SW480 (cell line): ENCODE results near the gene CRTAP.
A peak's percentile ranks its signal among the peaks of the same experiment; 100 is the strongest.
"Not testable (repeated sequence)": the region's sequence is repeated elsewhere in the genome, so short reads cannot be mapped to it uniquely, and the experiment has no call there.

Experiments
- DNase-seq: peaks from one replicate; pipeline ENCODE4 v3.0.0-alpha.2; 2016; ENCODE audit warnings: low spot score

CRTAP gene

DNA sequence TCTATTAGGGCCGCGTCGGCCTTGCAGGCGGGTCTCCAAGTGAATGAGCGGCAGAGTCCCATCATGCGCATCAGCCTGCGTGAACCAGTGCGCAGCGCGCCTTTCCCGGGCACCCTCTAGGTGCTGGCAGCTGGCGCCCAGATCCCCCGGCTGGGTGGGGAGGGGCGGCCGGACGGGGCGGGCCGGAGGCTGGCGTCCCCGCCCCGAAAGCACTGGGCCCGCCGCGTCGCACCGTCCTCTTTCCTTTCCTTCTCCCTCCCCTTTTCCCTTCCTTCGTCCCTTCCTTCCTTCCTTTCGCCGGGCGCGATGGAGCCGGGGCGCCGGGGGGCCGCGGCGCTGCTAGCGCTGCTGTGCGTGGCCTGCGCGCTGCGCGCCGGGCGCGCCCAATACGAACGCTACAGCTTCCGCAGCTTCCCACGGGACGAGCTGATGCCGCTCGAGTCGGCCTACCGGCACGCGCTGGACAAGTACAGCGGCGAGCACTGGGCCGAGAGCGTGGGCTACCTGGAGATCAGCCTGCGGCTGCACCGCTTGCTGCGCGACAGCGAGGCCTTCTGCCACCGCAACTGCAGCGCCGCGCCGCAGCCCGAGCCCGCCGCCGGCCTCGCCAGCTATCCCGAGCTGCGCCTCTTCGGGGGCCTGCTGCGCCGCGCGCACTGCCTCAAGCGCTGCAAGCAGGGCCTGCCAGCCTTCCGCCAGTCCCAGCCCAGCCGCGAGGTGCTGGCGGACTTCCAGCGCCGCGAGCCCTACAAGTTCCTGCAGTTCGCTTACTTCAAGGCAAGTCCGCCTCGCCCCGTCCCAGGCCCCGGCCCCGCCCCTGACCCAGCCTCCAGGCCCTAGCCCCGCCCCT, at the start of gene CRTAP:
Gene CRTAP, plus strand, starts transcription at position 243 of the 850 bp plus-strand sequence. Its CDS starts 64 bp downstream, at position 307.
- DNase-seq: peak; percentile 93

DNA sequence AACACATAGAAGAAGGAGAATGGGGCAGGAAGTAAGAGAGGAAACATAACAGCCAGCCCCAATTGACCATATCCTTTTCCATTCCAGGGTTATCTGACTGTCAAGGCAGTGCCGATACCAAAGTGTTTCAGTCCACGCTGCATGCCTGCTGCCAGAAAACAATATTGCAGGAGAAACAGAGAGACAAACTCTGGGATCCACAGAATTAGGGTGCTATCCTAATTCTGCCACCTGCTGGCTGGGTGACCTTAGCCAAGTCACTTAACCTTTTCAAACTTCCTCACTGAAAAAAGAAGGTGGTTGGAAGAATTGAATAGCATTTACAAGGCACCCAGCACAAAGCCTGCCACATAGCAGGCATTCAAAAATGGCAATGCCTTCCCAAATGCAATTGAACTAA, 48.9 kb upstream of the CRTAP start:
- no peak for DNase-seq

DNA sequence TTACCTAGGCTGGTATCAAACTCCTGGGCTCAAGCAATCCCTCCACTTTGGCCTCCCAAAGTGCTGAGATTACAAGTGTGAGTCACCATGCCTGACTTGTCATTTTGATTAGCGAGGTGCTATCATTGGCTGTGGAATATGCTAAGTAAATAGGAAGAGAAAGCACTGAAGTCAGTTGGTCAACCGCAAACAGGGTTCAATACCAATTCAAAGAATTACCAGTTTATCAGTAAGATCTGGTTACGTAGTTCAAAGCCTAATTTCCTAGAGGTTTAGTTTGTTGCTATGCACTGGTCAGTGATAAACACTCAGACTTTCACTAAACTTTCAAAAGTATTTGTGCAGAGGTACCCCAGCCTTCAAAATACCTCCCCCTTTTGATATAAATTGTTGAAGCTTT, 46.3 kb upstream of the CRTAP start:
- DNase-seq: peak; percentile 7

DNA sequence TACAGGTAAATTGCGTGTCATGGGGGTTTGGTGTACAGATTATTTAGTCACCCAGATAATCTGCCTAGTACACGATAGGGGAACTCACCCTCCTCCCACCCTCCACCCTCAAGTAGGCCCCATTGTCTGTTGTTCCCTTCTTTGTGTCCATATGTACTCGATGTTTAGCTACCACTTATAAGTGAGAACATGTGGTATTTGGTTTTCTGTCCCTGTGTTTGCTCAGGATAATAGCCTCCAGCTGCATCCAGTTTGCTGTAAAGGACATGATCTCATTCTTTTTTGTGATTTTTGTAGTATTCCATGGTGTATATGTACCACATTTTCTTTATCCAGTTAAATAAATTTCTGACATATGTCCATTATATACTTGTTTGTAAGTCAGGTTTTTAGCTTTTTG, 44.0 kb upstream of the CRTAP start:
- not testable (repeated sequence) for DNase-seq

DNA sequence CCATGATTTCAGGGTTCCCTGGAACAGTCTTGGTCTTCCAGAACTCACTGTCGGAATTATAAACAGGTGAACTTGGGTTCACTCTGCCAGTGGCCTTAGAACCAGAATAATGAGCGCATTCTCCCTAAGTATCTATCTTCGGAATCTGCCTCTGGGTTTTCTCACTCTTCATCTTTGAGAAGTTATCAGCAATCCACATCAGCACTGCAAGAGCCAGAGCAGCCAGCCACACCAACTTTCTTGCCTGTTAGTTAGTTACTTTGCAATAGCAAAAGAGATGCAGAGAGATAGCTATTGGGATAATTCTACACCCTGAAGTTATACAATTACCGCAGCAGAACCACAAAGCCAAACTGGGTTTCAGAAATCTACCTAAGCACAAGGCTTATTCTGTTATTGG, 42.6 kb upstream of the CRTAP start:
- no peak for DNase-seq

- no peak for DNase-seq
Measured at GRCh38 chr3:33071946-33072345, 41.9 kb upstream of the CRTAP start.

- peak; percentile 58 for DNase-seq
Measured at GRCh38 chr3:33074217-33075067, 39.4 kb upstream of the CRTAP start.

GRCh38 chr3:33075995-33076394, 37.8 kb upstream of the CRTAP start:
- no peak for DNase-seq

DNA sequence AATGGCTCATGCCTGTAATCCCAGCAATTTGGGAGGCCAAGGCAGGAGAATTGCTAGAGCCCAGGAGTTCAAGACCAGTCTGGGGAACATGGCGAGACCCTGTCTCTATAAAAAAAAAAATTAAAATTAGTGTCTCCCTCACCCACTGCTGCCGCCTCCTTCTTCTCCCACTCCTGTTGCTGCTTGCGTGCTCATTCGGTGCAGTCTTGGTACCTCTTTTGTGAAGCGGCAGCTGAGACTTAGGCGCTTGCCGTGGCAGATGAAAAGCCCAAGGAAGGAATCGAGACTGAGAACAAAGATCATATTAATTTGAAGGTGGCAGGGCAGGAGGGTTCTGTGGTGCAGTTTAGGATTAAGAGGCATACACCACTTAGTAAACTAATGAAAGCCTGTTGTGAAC, 36.9 kb upstream of the CRTAP start:
- DNase-seq: no peak

DNA sequence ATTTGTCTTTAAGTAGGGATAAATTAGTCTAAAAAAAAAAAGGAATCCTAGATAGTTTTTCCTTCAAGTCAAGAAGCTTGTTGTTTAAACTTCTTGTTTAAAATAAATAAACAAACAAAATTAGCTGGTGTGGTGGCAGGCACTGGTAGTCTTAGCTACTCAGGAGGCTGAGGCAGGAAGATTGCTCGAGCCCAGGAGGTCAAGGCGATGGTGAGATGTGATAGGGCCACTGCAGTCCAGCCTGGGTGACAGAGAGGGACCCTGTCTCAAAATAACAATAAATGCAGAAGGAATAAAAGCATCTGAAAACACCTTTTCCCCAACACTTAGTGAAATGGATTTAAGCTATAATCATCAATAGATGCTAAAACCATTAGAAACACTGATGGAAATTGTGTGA, 35.8 kb upstream of the CRTAP start:
- DNase-seq: no peak

DNA sequence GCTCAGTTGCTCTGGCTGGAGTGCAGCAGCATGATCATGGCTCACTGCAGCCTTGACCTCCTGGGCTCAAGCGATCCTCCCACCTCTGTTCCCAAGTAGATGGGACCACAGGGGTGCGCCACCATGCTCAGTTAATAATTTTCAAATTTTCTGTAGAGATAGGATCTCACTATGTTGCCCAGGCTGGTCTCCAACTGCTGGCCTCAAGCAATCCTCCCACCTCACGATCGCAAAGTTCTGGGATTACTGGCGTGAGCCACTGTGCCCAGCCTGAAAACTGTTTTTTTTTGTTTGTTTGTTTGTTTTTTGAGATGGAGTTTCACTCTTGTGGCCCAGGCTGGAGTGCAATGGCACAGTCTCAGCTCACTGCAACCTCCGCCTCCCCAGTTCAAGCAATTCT, 34.0 kb upstream of the CRTAP start:
- DNase-seq: not testable (repeated sequence)

DNA sequence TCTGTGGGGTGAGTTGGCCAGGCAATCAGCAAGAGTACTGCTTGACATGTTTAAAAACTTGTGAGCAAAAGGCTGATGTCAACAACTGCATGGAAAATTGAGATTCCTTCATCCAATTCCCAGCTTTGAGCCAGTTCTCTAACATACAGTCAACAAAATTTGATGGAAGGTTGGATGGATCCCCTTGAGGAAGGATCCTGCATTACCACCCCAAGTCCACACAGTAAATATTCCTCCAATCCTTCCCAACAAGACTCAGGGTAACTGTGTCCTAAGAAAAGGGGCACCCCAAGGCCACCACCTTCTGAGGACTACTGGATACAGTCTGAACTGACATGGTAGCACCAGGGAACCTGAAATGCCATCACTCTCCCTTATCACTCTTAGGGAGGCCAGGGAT, 32.0 kb upstream of the CRTAP start:
- DNase-seq: no peak

DNA sequence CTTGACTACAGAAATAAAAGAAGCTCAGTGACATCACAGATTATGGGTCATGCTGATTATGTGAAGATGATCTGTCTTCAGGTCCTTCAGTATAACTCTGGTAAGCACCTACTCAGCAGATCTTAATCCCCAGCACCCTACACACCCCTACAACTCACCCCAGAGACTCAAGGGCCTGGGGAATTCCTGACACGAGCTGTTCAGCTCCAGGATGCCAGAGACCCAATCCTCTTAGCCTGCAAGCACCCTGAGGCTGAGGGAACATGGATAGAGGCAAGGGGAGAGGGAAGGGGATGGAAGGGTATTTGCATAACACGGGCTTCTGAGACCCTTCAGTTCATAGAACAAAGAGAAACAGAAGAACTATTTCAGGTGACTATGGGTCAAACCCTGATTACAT, 29.9 kb upstream of the CRTAP start:
- no peak for DNase-seq

DNA sequence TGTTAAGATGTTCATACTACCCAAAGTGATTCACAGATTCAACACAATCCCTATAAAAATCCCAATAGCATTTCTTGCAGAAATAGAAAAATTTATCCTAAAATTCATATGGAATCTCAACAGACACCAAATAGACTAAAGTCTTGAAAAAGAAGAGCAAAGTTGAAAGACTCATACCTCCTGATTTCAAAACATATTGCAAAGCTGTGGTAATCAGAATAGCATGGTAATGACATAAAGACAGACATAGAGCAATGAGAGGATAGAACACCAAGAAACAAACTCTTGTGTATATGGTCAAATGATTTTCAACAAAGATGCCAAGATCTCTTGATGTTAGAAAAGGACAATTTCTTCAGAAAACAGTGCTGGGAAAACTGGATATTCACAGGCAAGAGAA, 25.1 kb upstream of the CRTAP start:
- DNase-seq: no peak

DNA sequence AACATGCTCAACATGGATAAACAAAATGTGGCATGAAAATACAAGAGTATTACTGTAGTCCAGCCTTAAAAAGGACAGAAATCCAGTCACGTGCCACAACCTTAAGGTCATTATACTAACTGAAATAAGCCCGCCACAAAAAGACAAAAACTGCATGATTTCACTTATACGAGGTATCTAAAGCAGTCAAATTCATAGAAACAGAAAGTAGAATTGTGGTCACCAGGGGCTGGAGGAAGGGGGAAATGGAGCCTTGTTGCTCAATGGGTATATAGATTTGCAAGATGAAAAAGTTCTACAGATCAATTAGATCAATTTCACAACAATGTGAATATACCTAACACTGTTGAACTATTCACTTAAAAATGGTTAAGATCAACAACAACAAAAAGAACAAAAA, 24.3 kb upstream of the CRTAP start:
- no peak for DNase-seq

DNA sequence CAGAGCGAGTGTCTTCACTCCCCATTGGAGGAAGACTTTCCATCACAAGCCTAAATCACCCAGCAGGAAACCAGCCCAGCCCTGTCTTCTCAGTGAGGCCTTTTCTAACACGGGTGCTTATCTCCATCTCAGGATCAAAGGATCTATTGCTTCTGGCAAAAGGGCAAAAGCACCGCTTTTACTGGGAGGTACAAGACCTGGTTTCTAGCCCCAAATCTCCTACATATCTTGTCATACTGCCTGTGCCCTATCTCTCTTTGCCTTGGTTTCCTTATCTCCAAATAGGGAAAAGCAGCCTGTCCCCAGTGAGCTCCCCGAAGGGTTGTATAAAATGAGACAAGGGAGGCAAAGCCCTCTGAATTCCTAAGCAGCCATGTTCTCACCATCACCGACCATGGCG, 22.1 kb upstream of the CRTAP start:
- no peak for DNase-seq

GRCh38 chr3:33092496-33093254, 21.1 kb upstream of the CRTAP start:
- no peak for DNase-seq

GRCh38 chr3:33093847-33094246, 20.0 kb upstream of the CRTAP start:
- DNase-seq: no peak

- no peak for DNase-seq
Measured at GRCh38 chr3:33095436-33095835, 18.4 kb upstream of the CRTAP start.

DNA sequence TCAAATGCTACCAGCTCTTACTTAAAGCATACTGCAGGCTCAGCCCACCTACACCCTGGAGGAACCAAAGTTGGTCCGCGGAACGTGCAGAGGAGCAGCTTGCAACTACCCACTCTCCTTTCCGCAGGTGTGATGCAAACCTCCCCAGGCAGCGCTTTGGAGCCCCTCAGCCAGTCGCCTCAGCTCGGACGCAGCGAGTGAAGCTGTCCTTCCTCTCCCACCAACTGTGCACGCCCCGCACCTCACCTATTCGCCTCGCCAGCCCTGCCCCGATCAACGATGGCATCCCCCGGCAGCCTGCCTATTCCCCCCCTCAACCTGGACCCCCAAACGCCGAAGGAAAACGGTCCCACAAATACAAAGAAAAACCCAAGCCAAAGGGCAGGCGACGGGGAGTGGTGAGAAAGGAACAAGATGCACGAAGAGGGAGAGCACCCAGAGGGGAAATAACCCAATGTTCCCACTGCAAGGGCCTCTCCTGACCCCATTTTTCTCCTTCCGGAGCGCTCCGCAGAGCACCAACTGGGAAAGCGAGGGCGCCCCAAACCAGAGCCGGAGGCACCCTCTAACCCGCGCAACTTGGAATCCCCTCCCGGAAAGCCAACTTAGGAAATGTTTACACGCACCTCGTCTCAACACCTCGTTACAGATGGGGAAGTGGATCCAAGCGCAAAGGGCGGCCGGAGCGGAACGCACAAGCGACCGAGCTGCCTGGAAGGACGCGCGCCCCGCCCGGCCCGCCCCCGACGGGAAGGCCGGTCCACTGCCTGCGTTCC, 17.5 kb upstream of the CRTAP start:
- DNase-seq: peak; percentile 31

GRCh38 chr3:33099109-33099645, 14.6 kb upstream of the CRTAP start:
- DNase-seq: no peak
